ENCODE measurements around the gene H6PD. TPM values are rescaled to one million over a fixed set of nuclear protein-coding genes. Genes with fewer than 3 reads are reported as not detected.

Gene H6PD
- total and polyA plus RNA-seq, 7 donors: 5.8 to 56.8 (median 23.4) TPM

- intact Hi-C loops (cut with DNase I): loop anchor here in 1 of 2 donors (5.0 kb wide), 1 partner anchor 104 kb away; the partner anchor contains the start of gene GPR157
- 41 to 54% (median 48%) methylated on average over 13 of the region's 13 CpGs for WGBS, 3 donors
- H3K27ac ChIP-seq: peak overlapping the region; percentile 90
- H3K36me3 ChIP-seq (ENCODE audit: insufficient read depth in 1 of 2, low read depth in 1 of 2): no peaks in the 10 kb centered on the region
- no peaks in the 10 kb centered on the region for H3K27me3 ChIP-seq (ENCODE audit: insufficient read depth in 3 of 3, low read length in 2 of 3)
- peak overlapping the region; percentile 5 for H3K4me3 ChIP-seq
- peaks cover 40% of the 10 kb centered on the region for H3K4me1 ChIP-seq
- peak in 1 of 2 donors; percentile 39 for DNase-seq
- H3K9me3 ChIP-seq: no peaks in the 10 kb centered on the region
- TF ChIP-seq, protein P1, sequence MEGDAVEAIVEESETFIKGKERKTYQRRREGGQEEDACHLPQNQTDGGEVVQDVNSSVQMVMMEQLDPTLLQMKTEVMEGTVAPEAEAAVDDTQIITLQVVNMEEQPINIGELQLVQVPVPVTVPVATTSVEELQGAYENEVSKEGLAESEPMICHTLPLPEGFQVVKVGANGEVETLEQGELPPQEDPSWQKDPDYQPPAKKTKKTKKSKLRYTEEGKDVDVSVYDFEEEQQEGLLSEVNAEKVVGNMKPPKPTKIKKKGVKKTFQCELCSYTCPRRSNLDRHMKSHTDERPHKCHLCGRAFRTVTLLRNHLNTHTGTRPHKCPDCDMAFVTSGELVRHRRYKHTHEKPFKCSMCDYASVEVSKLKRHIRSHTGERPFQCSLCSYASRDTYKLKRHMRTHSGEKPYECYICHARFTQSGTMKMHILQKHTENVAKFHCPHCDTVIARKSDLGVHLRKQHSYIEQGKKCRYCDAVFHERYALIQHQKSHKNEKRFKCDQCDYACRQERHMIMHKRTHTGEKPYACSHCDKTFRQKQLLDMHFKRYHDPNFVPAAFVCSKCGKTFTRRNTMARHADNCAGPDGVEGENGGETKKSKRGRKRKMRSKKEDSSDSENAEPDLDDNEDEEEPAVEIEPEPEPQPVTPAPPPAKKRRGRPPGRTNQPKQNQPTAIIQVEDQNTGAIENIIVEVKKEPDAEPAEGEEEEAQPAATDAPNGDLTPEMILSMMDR (IDR thresholded peaks at IDR 0.05): no peak
- peak; percentile 10 to 45 (median 36) for ATAC-seq
These were observed 2.8 kb upstream of the H6PD start for GRCh38 chr1:9231648-9232332.

GRCh38 chr1:9233241-9233941 is 1.2 kb upstream of the H6PD start:
- intact Hi-C loops (cut with DNase I): loop anchor here in 1 of 2 donors (5.0 kb wide), 1 partner anchor 106 kb away; the partner anchor contains the start of gene GPR157
- Histone ChIP-seq H3K27ac (peak overlapping the region; percentile 90), H3K4me3 (peak overlapping the region; percentile 57), H3K27me3 (ENCODE audit: insufficient read depth in 3 of 3, low read length in 2 of 3) (no peaks in the 10 kb centered on the region), H3K4me1 (peaks cover 56% of the 10 kb centered on the region), H3K9me3 (no peaks in the 10 kb centered on the region), H3K36me3 (ENCODE audit: insufficient read depth in 1 of 2, low read depth in 1 of 2) (no peaks in the 10 kb centered on the region)
- DNase-seq (peak; percentile 95 to 96), ATAC-seq (peak; percentile 78 to 85 (median 82))
- 40 to 42% (median 40%) methylated on average over 20 of the region's 20 CpGs for WGBS, 3 donors
- TF ChIP-seq, protein P1 (IDR thresholded peaks at IDR 0.05): no peak

DNA sequence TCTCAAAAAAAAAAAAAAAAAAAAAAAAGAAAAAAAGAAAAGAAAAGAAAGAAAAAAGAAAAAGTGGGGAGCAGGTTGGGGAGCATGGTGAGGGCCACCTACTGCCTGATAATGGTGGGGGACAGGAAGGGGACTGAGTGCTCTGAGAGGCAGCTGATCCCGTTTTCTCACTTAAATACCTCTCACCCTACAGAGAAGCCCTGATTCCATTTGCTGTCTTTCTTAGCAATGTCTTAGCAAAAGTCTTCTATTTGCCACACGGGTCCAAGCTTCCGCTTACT is 692 bp upstream of the H6PD start:
- TF ChIP-seq, protein P1 (IDR thresholded peaks at IDR 0.05): no peak
- no peak for ATAC-seq
- Histone ChIP-seq H3K4me1 (peaks cover 61% of the 10 kb centered on the region), H3K36me3 (ENCODE audit: insufficient read depth in 1 of 2, low read depth in 1 of 2) (no peaks in the 10 kb centered on the region), H3K4me3 (peak overlapping the region; percentile 57), H3K9me3 (no peaks in the 10 kb centered on the region), H3K27me3 (ENCODE audit: insufficient read depth in 3 of 3, low read length in 2 of 3) (no peaks in the 10 kb centered on the region), H3K27ac (peak overlapping the region; percentile 90)
- DNase-seq: no peak
- intact Hi-C loops (cut with DNase I): loop anchor here in 1 of 2 donors (5.0 kb wide), 1 partner anchor 107 kb away; the partner anchor contains the start of gene GPR157
- 48 to 65% (median 58%) methylated on average over 3 of the region's 3 CpGs for WGBS, 3 donors

DNA sequence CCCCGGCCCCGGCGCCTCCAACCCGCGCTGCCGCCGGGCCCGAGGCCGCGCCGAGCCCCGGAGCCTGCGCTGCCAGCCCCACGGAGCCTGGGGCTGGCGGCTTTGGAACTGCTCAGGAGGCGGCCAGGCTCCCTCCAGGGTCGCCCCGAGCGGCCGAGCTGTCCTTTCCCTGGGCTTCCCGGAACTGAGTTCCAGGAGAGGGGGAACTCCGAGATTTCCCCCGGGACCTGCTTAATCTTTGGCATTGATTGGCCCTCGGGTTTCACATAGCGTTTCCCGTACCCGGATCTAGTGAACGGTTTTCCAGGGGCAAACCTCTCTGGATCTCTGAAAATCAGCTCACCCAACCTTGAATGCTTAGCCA is 504 bp downstream of the H6PD start:
- H3K27ac ChIP-seq: peak overlapping the region; percentile 90
- 0% methylated on average over 14 to 28 of the region's 28 CpGs for WGBS, 3 donors
- no peak for ATAC-seq
- H3K27me3 ChIP-seq (ENCODE audit: insufficient read depth in 3 of 3, low read length in 2 of 3): no peaks in the 10 kb centered on the region
- DNase-seq: no peak
- peak overlapping the region; percentile 71 for H3K4me3 ChIP-seq
- TF ChIP-seq, protein P1 (IDR thresholded peaks at IDR 0.05): no peak
- no peaks in the 10 kb centered on the region for H3K9me3 ChIP-seq
- no peaks in the 10 kb centered on the region for H3K36me3 ChIP-seq (ENCODE audit: insufficient read depth in 1 of 2, low read depth in 1 of 2)
- intact Hi-C loops (cut with DNase I): no loop called here
- H3K4me1 ChIP-seq: peaks cover 73% of the 10 kb centered on the region
